Upper lobe of left lung (tissue), 4 donors: ENCODE measurements around the gene UBAC2.

ENCODE experiments used
- EP300 ChIP-seq, 4 donors: sonication (generic); formaldehyde crosslinking; IDR thresholded peaks; one replicate each; pipeline ENCODE4 v1.5.1; 2017; ENCODE audit warnings: antibody characterized with exemption in 4 of 4, control low read depth in 2 of 4
- POLR2A ChIP-seq, 4 donors: fragments of 450-650 bp; IDR thresholded peaks; one replicate each; pipeline ENCODE4 v1.5.1; 2016 to 2017; ENCODE audit warnings: antibody characterized with exemption in 4 of 4, mild to moderate bottlenecking in 2 of 4
- POLR2AphosphoS5 ChIP-seq, 2 donors: sonication (generic); formaldehyde crosslinking; IDR thresholded peaks; one replicate each; pipeline ENCODE4 v1.5.1; 2017; ENCODE audit warnings: antibody characterized with exemption in 2 of 2
- TF ChIP-seq, protein P1 (sequence below), 6 experiments: fragments of 450-650 bp in 4 of 6; fragments of 200-600 bp in 2 of 6; sonication (generic) in 2 of 6; IDR thresholded peaks; one replicate each; pipeline ENCODE4 v1.5.1; 2016 to 2019; ENCODE audit warnings: antibody characterized with exemption in 6 of 6

DNA sequence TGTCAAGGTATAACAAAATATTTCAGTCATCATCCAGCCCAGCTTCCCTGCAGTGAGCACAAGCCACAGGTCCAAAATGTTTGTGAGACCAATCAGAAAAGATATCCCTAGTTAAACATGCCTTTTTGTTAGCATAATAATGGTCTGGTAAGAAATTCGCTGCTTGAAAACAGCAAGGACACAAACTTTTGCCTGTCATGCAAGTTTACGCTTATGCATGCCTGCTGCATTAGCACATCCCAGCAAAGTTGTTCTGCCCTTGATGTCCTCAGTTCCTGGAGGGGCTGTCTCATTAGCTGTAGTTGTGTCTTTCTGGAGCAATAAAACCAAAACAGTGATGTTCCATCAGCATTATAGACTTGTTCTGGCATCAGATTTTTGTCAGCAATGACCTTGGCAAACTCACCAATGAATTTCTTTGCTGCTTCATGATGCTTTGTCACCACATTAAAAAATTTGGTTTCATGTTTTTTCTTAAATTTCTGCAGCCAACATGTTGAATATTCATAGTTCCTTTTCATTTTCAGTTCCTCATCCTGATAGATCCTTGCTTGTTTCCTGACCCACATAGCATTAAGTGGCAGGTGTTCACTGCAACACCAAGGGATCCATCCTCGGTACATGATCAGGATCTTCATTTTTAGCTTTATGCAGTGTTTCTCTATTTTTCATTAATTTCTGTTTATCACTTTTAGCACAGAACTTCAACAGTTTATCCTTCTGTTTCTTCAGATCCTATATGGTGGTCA lies 178.5 kb downstream of the UBAC2 start:
- TF ChIP-seq, protein P1, sequence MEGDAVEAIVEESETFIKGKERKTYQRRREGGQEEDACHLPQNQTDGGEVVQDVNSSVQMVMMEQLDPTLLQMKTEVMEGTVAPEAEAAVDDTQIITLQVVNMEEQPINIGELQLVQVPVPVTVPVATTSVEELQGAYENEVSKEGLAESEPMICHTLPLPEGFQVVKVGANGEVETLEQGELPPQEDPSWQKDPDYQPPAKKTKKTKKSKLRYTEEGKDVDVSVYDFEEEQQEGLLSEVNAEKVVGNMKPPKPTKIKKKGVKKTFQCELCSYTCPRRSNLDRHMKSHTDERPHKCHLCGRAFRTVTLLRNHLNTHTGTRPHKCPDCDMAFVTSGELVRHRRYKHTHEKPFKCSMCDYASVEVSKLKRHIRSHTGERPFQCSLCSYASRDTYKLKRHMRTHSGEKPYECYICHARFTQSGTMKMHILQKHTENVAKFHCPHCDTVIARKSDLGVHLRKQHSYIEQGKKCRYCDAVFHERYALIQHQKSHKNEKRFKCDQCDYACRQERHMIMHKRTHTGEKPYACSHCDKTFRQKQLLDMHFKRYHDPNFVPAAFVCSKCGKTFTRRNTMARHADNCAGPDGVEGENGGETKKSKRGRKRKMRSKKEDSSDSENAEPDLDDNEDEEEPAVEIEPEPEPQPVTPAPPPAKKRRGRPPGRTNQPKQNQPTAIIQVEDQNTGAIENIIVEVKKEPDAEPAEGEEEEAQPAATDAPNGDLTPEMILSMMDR (IDR thresholded peaks at IDR 0.05), result no peak
- TF ChIP-seq POLR2AphosphoS5 (IDR thresholded peaks at IDR 0.05), result no peak
- TF ChIP-seq POLR2A (IDR thresholded peaks at IDR 0.05), result no peak
- no peak for TF ChIP-seq EP300 (IDR thresholded peaks at IDR 0.05)
